K562 (cell line): ENCODE results near the gene PRPF6. TPM values are rescaled to one million over a fixed set of nuclear protein-coding genes. Genes with fewer than 3 reads are reported as not detected.
A peak's percentile ranks its signal among the peaks of the same experiment; 100 is the strongest.

Experiments
- BRD4 ChIP-seq: fragments of 200-600 bp; sonication (generic); IDR thresholded peaks from 2 replicates; pipeline ENCODE4 v1.6.1; 2017; ENCODE audit warnings: inconsistent platforms
- CHD1 ChIP-seq: fragments of 200-600 bp; sonication (generic); IDR thresholded peaks from one replicate; pipeline ENCODE4 v1.6.1; 2012; ENCODE audit warnings: mild to moderate bottlenecking, moderate library complexity, low read length, inconsistent platforms
- CTBP1 ChIP-seq: fragments of 450-650 bp; IDR thresholded peaks from 2 replicates; pipeline ENCODE4 v1.6.1; 2016; ENCODE audit warnings: borderline replicate concordance
- GATAD2B ChIP-seq: fragments of 450-650 bp; IDR thresholded peaks from 2 replicates; pipeline ENCODE4 v1.6.1; 2017; ENCODE audit warnings: mild to moderate bottlenecking, borderline replicate concordance
- KAT7 ChIP-seq: sonication (generic); formaldehyde crosslinking; IDR thresholded peaks from 2 replicates; pipeline ENCODE4 v1.8.0; 2022; ENCODE audit warnings: missing genetic modification reagents, mild to moderate bottlenecking, borderline replicate concordance
- U2AF2 ChIP-seq: fragments of 200-400 bp; formaldehyde crosslinking; optimal IDR thresholded peaks from 2 replicates; pipeline ENCODE3; 2017; ENCODE audit warnings: low read depth, mild to moderate bottlenecking, low read length
- polyA plus RNA-seq, 8 experiments: library from polyadenylated mRNA; depleted of rRNA in 4 of 8; stranded (reverse) in 5 of 8; unstranded in 3 of 8; fragments of >200 nt; fragmentation: Nextera tagmentation in 2 of 8; fragmentation: Illumina TruSeq in 1 of 8; extraction: Ambion mirVana in 2 of 8; extraction: Trizol in 1 of 8; gene quantifications; 2 replicates each; pipeline versions ENCODE4 v1.2.1 to v1.2.3, GENCODE V29; 2011 to 2014; ENCODE audit warnings: inconsistent platforms in 1 of 8, missing spikeins in 1 of 8
- total RNA-seq, 7 experiments: library from RNA; depleted of rRNA in 6 of 7; stranded (reverse); fragments of >200 nt in 6 of 7; fragmentation: Illumina TruSeq in 2 of 7; extraction: Trizol in 2 of 7; gene quantifications; 2 replicates each; pipeline versions ENCODE4 v1.2.1 to v1.2.3, GENCODE V29; 2011 to 2021; ENCODE audit warnings: low replicate concordance in 1 of 7
- TF ChIP-seq, protein P1 (sequence below): sonication (generic); formaldehyde crosslinking; IDR thresholded peaks from 2 replicates; pipeline ENCODE4 v1.8.1; 2023; ENCODE audit warnings: missing genetic modification reagents, mild to moderate bottlenecking, borderline replicate concordance
- TF ChIP-seq, protein P2 (sequence below), 2 experiments: IDR thresholded peaks; 2 replicates each; pipeline ENCODE4 v1.6.1; 2012; ENCODE audit warnings: improper control_type of control experiment in 2 of 2, low read depth in 2 of 2, low read length in 2 of 2, borderline replicate concordance in 1 of 2
- TF ChIP-seq, protein P3 (sequence below): fragments of 450-650 bp; IDR thresholded peaks from 2 replicates; pipeline ENCODE4 v1.6.1; 2016; ENCODE audit warnings: low read depth

Gene PRPF6
- total and polyA plus RNA-seq, 9 of the 15 experiments (the other 6 are each of a cell fraction or from before 2014, with no cell fraction given): 4.2 to 83.2 (median 59.9) TPM

DNA sequence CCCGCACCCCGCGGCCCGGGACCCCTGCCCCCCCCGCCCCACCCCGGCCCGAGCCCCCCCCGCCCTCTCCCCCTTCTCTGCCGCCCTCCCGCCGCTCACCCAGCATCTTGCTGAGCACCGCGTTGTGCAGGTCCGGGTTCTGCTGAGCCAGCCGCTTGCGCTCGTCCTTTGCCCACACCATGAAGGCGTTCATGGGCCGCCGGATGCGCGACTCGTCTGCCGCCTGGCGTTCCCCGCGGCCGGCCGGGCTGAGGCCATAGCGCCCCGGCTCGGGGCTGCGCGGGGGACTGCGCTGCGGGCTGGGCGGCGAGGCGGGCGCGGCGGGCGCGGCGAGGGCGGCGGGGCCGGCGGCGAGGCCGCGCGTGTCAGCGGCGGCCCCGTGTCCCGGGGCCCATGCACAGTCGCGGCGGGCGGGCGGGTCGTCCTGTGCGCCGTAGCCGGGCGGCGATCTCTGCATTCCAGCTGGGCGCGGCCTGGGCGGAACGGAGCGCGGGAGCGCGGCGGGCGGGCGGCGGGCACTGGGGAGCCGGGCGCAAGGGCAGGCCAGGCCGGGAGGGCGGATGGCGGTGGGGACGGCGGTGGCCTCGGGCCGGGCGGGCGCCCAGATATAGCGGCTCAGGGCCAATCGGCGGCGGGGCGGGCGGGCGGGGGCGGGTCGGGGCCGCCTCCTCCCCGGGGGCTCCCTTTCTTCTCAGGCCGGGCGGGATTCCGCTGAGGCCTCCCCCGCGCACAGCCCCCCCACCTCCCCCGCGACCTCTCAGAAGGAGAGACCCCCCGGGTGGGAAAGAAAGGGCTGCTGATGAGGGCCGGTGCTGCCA is 68.3 kb downstream of the PRPF6 start, which contains the start of gene SOX18 (continued):
- TF ChIP-seq, protein P1, sequence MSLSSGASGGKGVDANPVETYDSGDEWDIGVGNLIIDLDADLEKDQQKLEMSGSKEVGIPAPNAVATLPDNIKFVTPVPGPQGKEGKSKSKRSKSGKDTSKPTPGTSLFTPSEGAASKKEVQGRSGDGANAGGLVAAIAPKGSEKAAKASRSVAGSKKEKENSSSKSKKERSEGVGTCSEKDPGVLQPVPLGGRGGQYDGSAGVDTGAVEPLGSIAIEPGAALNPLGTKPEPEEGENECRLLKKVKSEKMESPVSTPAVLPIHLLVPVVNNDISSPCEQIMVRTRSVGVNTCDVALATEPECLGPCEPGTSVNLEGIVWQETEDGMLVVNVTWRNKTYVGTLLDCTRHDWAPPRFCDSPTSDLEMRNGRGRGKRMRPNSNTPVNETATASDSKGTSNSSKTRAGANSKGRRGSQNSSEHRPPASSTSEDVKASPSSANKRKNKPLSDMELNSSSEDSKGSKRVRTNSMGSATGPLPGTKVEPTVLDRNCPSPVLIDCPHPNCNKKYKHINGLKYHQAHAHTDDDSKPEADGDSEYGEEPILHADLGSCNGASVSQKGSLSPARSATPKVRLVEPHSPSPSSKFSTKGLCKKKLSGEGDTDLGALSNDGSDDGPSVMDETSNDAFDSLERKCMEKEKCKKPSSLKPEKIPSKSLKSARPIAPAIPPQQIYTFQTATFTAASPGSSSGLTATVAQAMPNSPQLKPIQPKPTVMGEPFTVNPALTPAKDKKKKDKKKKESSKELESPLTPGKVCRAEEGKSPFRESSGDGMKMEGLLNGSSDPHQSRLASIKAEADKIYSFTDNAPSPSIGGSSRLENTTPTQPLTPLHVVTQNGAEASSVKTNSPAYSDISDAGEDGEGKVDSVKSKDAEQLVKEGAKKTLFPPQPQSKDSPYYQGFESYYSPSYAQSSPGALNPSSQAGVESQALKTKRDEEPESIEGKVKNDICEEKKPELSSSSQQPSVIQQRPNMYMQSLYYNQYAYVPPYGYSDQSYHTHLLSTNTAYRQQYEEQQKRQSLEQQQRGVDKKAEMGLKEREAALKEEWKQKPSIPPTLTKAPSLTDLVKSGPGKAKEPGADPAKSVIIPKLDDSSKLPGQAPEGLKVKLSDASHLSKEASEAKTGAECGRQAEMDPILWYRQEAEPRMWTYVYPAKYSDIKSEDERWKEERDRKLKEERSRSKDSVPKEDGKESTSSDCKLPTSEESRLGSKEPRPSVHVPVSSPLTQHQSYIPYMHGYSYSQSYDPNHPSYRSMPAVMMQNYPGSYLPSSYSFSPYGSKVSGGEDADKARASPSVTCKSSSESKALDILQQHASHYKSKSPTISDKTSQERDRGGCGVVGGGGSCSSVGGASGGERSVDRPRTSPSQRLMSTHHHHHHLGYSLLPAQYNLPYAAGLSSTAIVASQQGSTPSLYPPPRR (CRISPR knock-in tag): no peak
- TF ChIP-seq GATAD2B (peak; percentile 52; the same call in 1 of the 2 replicates), KAT7 (no peak), CTBP1 (no peak), U2AF2 (no peak), CHD1 (peak; percentile 69), BRD4 (no peak)
- TF ChIP-seq, protein P2, sequence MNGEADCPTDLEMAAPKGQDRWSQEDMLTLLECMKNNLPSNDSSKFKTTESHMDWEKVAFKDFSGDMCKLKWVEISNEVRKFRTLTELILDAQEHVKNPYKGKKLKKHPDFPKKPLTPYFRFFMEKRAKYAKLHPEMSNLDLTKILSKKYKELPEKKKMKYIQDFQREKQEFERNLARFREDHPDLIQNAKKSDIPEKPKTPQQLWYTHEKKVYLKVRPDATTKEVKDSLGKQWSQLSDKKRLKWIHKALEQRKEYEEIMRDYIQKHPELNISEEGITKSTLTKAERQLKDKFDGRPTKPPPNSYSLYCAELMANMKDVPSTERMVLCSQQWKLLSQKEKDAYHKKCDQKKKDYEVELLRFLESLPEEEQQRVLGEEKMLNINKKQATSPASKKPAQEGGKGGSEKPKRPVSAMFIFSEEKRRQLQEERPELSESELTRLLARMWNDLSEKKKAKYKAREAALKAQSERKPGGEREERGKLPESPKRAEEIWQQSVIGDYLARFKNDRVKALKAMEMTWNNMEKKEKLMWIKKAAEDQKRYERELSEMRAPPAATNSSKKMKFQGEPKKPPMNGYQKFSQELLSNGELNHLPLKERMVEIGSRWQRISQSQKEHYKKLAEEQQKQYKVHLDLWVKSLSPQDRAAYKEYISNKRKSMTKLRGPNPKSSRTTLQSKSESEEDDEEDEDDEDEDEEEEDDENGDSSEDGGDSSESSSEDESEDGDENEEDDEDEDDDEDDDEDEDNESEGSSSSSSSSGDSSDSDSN (IDR thresholded peaks at IDR 0.05; ENCODE audit: borderline replicate concordance in 1 of 2, low read depth in 2 of 2, low read length in 2 of 2): peak; percentile 68 to 92
- TF ChIP-seq, protein P3, sequence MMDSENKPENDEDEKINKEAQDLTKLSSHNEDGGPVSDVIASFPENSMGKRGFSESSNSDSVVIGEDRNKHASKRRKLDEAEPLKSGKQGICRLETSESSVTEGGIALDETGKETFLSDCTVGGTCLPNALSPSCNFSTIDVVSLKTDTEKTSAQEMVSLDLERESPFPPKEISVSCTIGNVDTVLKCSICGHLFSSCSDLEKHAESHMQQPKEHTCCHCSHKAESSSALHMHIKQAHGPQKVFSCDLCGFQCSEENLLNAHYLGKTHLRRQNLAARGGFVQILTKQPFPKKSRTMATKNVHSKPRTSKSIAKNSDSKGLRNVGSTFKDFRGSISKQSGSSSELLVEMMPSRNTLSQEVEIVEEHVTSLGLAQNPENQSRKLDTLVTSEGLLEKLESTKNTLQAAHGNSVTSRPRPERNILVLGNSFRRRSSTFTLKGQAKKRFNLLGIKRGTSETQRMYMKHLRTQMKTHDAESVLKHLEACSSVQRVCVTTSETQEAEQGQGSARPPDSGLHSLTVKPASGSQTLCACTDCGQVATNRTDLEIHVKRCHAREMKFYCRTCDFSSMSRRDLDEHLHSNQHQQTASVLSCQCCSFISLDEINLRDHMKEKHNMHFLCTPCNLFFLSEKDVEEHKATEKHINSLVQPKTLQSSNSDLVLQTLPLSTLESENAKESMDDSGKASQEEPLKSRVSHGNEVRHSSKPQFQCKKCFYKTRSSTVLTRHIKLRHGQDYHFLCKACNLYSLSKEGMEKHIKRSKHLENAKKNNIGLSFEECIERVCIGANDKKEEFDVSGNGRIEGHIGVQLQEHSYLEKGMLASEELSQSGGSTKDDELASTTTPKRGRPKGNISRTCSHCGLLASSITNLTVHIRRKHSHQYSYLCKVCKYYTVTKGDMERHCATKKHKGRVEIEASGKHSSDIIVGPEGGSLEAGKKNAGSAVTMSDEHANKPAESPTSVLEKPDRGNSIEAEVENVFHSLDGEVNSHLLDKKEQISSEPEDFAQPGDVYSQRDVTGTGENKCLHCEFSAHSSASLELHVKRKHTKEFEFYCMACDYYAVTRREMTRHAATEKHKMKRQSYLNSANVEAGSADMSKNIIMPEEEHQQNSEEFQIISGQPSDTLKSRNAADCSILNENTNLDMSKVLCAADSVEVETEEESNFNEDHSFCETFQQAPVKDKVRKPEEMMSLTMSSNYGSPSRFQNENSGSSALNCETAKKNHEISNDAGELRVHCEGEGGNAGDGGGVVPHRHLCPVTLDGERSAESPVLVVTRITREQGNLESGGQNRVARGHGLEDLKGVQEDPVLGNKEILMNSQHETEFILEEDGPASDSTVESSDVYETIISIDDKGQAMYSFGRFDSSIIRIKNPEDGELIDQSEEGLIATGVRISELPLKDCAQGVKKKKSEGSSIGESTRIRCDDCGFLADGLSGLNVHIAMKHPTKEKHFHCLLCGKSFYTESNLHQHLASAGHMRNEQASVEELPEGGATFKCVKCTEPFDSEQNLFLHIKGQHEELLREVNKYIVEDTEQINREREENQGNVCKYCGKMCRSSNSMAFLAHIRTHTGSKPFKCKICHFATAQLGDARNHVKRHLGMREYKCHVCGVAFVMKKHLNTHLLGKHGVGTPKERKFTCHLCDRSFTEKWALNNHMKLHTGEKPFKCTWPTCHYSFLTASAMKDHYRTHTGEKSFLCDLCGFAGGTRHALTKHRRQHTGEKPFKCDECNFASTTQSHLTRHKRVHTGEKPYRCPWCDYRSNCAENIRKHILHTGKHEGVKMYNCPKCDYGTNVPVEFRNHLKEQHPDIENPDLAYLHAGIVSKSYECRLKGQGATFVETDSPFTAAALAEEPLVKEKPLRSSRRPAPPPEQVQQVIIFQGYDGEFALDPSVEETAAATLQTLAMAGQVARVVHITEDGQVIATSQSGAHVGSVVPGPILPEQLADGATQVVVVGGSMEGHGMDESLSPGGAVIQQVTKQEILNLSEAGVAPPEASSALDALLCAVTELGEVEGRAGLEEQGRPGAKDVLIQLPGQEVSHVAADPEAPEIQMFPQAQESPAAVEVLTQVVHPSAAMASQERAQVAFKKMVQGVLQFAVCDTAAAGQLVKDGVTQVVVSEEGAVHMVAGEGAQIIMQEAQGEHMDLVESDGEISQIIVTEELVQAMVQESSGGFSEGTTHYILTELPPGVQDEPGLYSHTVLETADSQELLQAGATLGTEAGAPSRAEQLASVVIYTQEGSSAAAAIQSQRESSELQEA: no peak
